GM12878 (cell line): Measurements from ENCODE around the gene FJX1. TPM values are rescaled to one million over a fixed set of nuclear protein-coding genes. Genes with fewer than 3 reads are reported as not detected.

Source experiments
- ATAC-seq: fragments of 200-7000 bp; cut with Tn5 transposase; 3 replicates; pipeline ENCODE4 v1.9.1; 2020; ENCODE audit warnings: mild to moderate bottlenecking, moderate library complexity
- BruUV-seq: library from RNA; stranded (reverse); fragments of 400-500 nt; replicated peaks from 2 replicates; lab custom pipeline; 2021; lab: Mats Ljungman, UMichigan
- CTCF ChIA-PET: fragments of 300-600 bp; sonication (Branson Sonifier 250); formaldehyde crosslinking; extraction: SDS; loops from one replicate; lab custom pipeline; 2021; ENCODE audit warnings: inconsistent platforms; lab: Yijun Ruan, JAX
- POLR2A ChIA-PET: fragments of 350-600 bp; formaldehyde crosslinking; extraction: SDS; loops from one replicate; lab custom pipeline; 2021; ENCODE audit warnings: inconsistent platforms; lab: Charles Lee
- RAD21 ChIA-PET: fragments of 300-600 bp; sonication (Branson Sonifier 250); formaldehyde crosslinking; loops from one replicate; lab custom pipeline; 2023; ENCODE audit warnings: antibody characterized with exemption; ENCODE audit not compliant: unreplicated experiment; lab: Charles Lee
- SMC1A ChIA-PET: fragments of 300-600 bp; sonication (Branson Sonifier 250); formaldehyde crosslinking; loops from one replicate; lab custom pipeline; 2023; ENCODE audit not compliant: unreplicated experiment, uncharacterized antibody; lab: Charles Lee
- DNase-seq: peaks from one replicate; pipeline ENCODE4 v3.0.0-alpha.2; 2011; ENCODE audit warnings: low read depth, low spot score
- FAIRE-seq: peaks from 3 replicates; lab custom pipeline; 2011; peaks lifted over from hg19 to GRCh38; lab: Jason Lieb, UNC
- H2AFZ ChIP-seq: 2 replicates; pipeline ENCODE4 v1.6.0; 2011; ENCODE audit warnings: low read depth, low read length, control low read depth; ENCODE audit not compliant: control insufficient read depth
- H3K27ac ChIP-seq: 2 replicates; pipeline ENCODE4 v1.5.1; 2011; ENCODE audit warnings: control low read depth; ENCODE audit not compliant: control insufficient read depth, insufficient read depth
- H3K27me3 ChIP-seq, 2 experiments: replicated peaks in 1 of 2; 2 replicates each; pipeline versions ENCODE4 v1.6.0 to v1.6.1; 2011; ENCODE audit warnings: low read length in 1 of 2; ENCODE audit not compliant: control insufficient read depth in 2 of 2, insufficient read depth in 2 of 2
- H3K36me3 ChIP-seq, 2 experiments: 2 replicates each; pipeline ENCODE4 v1.5.1; 2011; ENCODE audit warnings: low read length in 1 of 2; ENCODE audit not compliant: control insufficient read depth in 2 of 2, insufficient read depth in 2 of 2
- H3K4me1 ChIP-seq: 2 replicates; pipeline ENCODE4 v1.6.1; 2011; ENCODE audit warnings: mild to moderate bottlenecking, low read length, moderate library complexity, mixed read lengths; ENCODE audit not compliant: control insufficient read depth, insufficient read depth
- H3K4me2 ChIP-seq: 2 replicates; pipeline ENCODE4 v1.6.0; 2011; ENCODE audit warnings: control low read depth; ENCODE audit not compliant: control insufficient read depth, insufficient read depth
- H3K4me3 ChIP-seq: fragments of 200-600 bp; sonication (generic); 2 replicates; pipeline ENCODE4 v1.5.1; 2016
- H3K79me2 ChIP-seq: 2 replicates; pipeline ENCODE4 v1.6.0; 2011; ENCODE audit warnings: low read length; ENCODE audit not compliant: control insufficient read depth, insufficient read depth
- H3K9ac ChIP-seq: 2 replicates; pipeline ENCODE4 v1.8.0; 2011; ENCODE audit warnings: low read length, control low read depth, mixed read lengths; ENCODE audit not compliant: control insufficient read depth, insufficient read depth
- H3K9me3 ChIP-seq: replicated peaks from 3 replicates; pipeline ENCODE4 v1.5.1; 2011; ENCODE audit warnings: mild to moderate bottlenecking, low read length; ENCODE audit not compliant: control insufficient read depth, insufficient read depth
- H4K20me1 ChIP-seq: 2 replicates; pipeline ENCODE4 v1.6.0; 2011; ENCODE audit not compliant: control insufficient read depth, insufficient read depth
- BRCA1 ChIP-seq: IDR thresholded peaks from 2 replicates; pipeline ENCODE4 v1.6.1; 2011; ENCODE audit warnings: low read depth, low read length, improper control_type of control experiment
- CBX5 ChIP-seq: sonication (generic); IDR thresholded peaks from 2 replicates; pipeline ENCODE4 v1.6.1; 2016; ENCODE audit warnings: low read depth, moderate library complexity, mild to moderate bottlenecking, inconsistent platforms
- CREB1 ChIP-seq: IDR thresholded peaks from 2 replicates; pipeline ENCODE4 v1.6.1; 2012; ENCODE audit warnings: low read depth, mild to moderate bottlenecking, inconsistent platforms
- FOS ChIP-seq: IDR thresholded peaks from 3 replicates; pipeline ENCODE4 v1.6.1; 2011; ENCODE audit warnings: borderline replicate concordance; ENCODE audit not compliant: insufficient read length; ENCODE audit errors: extremely low read depth
- GABPA ChIP-seq: IDR thresholded peaks from 2 replicates; pipeline ENCODE4 v1.6.1; 2014; ENCODE audit warnings: antibody characterized with exemption, low read depth, mild to moderate bottlenecking, inconsistent platforms
- JUND ChIP-seq: IDR thresholded peaks from 2 replicates; pipeline ENCODE4 v1.6.1; 2012; ENCODE audit warnings: low read depth, mild to moderate bottlenecking, low read length, improper control_type of control experiment, moderate library complexity
- NFIC ChIP-seq: IDR thresholded peaks from 2 replicates; pipeline ENCODE4 v1.6.1; 2012; ENCODE audit warnings: low read depth, mild to moderate bottlenecking, inconsistent platforms, low read length, moderate library complexity
- NR2C1 ChIP-seq: fragments of 450-650 bp; IDR thresholded peaks from 2 replicates; pipeline ENCODE4 v1.6.1; 2017; ENCODE audit warnings: antibody characterized with exemption, mild to moderate bottlenecking, moderate library complexity
- PAX8 ChIP-seq: fragments of 450-650 bp; IDR thresholded peaks from 2 replicates; pipeline ENCODE4 v1.6.1; 2017; ENCODE audit warnings: mild to moderate bottlenecking, moderate library complexity
- PML ChIP-seq: IDR thresholded peaks from 2 replicates; pipeline ENCODE4 v1.6.1; 2012; ENCODE audit warnings: low read length, inconsistent platforms
- RCOR1 ChIP-seq: conservative IDR thresholded peaks from 2 replicates; pipeline ENCODE4 v1.6.1; 2012; ENCODE audit warnings: low read depth, low read length, improper control_type of control experiment
- SREBF1 ChIP-seq: IDR thresholded peaks from 2 replicates; pipeline ENCODE4 v1.6.1; 2012; ENCODE audit warnings: mild to moderate bottlenecking, low read length
- SRF ChIP-seq, 2 experiments: IDR thresholded peaks; 2 replicates each; pipeline ENCODE4 v1.6.1; 2011; ENCODE audit warnings: low read depth in 2 of 2, low read length in 2 of 2, mild to moderate bottlenecking in 1 of 2, moderate library complexity in 1 of 2
- STAT1 ChIP-seq: fragments of 450-650 bp; conservative IDR thresholded peaks from 2 replicates; pipeline ENCODE4 v1.6.1; 2014; ENCODE audit warnings: antibody characterized with exemption, mild to moderate bottlenecking
- SUPT20H ChIP-seq: IDR thresholded peaks from 2 replicates; pipeline ENCODE4 v1.6.1; 2011; ENCODE audit warnings: low read depth, mild to moderate bottlenecking, low read length, moderate library complexity, borderline replicate concordance; ENCODE audit not compliant: control insufficient read depth
- WRNIP1 ChIP-seq: IDR thresholded peaks from 2 replicates; pipeline ENCODE4 v1.6.1; 2011; ENCODE audit warnings: low read depth, low read length, improper control_type of control experiment, borderline replicate concordance
- ZNF622 ChIP-seq: fragments of 450-650 bp; IDR thresholded peaks from 2 replicates; pipeline ENCODE4 v1.6.1; 2017; ENCODE audit warnings: mild to moderate bottlenecking, inconsistent platforms
- WGBS: methylation state at CpG from one replicate; pipeline ENCODE4 v1.1.6; 2016; ENCODE audit warnings: low lambda C conversion rate; ENCODE audit not compliant: insufficient replicate concordance, insufficient coverage; ENCODE audit errors: missing lambda C conversion rate; 5-methylcytosine and 5-hydroxymethylcytosine counted together
- in situ Hi-C: fragments of 300-500 bp; cut with MboI; formaldehyde crosslinking; loops from 9 replicates; pipeline ENCODE4 v1.14.3; 2018; ENCODE audit warnings: mixed read lengths
- intact Hi-C: fragments of 100-400 bp; cut with micrococcal nuclease; formaldehyde crosslinking; loops from one replicate; pipeline ENCODE4 v1.14.2; 2022; ENCODE audit not compliant: unreplicated experiment
- polyA plus RNA-seq, 11 experiments: library from polyadenylated mRNA; depleted of rRNA in 4 of 11; unstranded in 6 of 11; stranded (reverse) in 5 of 11; fragments of >200 nt; fragmentation: Nextera tagmentation in 4 of 11; fragmentation: Illumina TruSeq in 1 of 11; extraction: Ambion mirVana in 4 of 11; extraction: Trizol in 1 of 11; gene quantifications; 1 replicate in 1 of 11; 2 replicates in 10 of 11; pipeline versions ENCODE4 v1.2.1 to v1.2.3, GENCODE V29; 2011 to 2016; ENCODE audit warnings: inconsistent platforms in 2 of 11, missing spikeins in 2 of 11, low read depth in 1 of 11
- total RNA-seq, 4 experiments: library from RNA; depleted of rRNA in 3 of 4; stranded (reverse); fragments of >200 nt in 3 of 4; fragmentation: Illumina TruSeq in 1 of 4; extraction: Trizol in 1 of 4; gene quantifications; 2 replicates each; pipeline versions ENCODE4 v1.2.1 to v1.2.3, GENCODE V29; 2013 to 2021
- TF ChIP-seq, protein P1 (sequence below): fragments of 450-650 bp; IDR thresholded peaks from 2 replicates; pipeline ENCODE4 v1.6.1; 2014; ENCODE audit warnings: mild to moderate bottlenecking
- TF ChIP-seq, protein P2 (sequence below): IDR thresholded peaks from 2 replicates; pipeline ENCODE4 v1.6.1; 2012; ENCODE audit warnings: improper control_type of control experiment, low read depth, low read length; ENCODE audit not compliant: insufficient replicate concordance

The FJX1 gene
- total and polyA plus RNA-seq, 10 of the 15 experiments (the other 5 are each of a cell fraction or from before 2014, with no cell fraction given) = 1.7 to 26.1 (median 10.0) TPM

DNA sequence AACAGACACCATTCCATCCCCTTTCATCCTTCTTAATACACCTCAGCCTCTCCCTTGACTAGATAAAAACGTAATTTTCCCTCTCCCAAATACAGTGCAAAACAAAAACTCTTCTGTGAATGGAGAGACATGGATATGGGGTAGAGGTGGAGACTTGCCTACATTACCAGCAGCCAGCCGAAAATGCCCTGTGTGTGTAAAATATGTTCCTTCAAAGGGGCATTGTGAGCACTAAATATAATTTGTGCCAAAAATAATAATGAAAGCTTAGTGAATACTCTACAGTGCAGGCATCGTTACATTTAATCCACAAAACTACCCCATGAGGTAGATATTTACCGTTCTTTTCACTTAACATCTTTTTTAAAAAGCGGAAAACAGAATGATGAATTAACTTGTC is 43.3 kb downstream of the FJX1 start:
- ChIA-PET RAD21 (interaction anchor here (1.6 kb wide), 1 partner anchor 161 kb away, joined by 7 read pairs; no protein-coding TSS in a partner anchor), SMC1A (interaction anchor here (0.9 to 1.1 kb wide), 3 partner anchors 9 to 140 kb away, joined by 3 to 5 read pairs (median 4); no protein-coding TSS in a partner anchor), CTCF (interaction anchor here (1.6 kb wide), 1 partner anchor 161 kb away, joined by 6 read pairs; no protein-coding TSS in a partner anchor)
- in situ Hi-C loops = no loop called here
- DNase-seq = no peak
- no TSS peak for BruUV-seq
- H4K20me1 ChIP-seq = no peaks in the 10 kb centered on the region
- TF ChIP-seq CBX5 (no peak), JUND (no peak), RCOR1 (no peak), GABPA (no peak), WRNIP1 (no peak), SRF (IDR thresholded peaks at IDR 0.05; ENCODE audit: low read depth in 2 of 2, low read length in 2 of 2) (no peak), SUPT20H (no peak), PAX8 (no peak), STAT1 (no peak), NR2C1 (no peak), NFIC (no peak), SREBF1 (no peak), PML (no peak), BRCA1 (no peak), ZNF622 (no peak), CREB1 (no peak), FOS (no peak)
- TF ChIP-seq, protein P1, sequence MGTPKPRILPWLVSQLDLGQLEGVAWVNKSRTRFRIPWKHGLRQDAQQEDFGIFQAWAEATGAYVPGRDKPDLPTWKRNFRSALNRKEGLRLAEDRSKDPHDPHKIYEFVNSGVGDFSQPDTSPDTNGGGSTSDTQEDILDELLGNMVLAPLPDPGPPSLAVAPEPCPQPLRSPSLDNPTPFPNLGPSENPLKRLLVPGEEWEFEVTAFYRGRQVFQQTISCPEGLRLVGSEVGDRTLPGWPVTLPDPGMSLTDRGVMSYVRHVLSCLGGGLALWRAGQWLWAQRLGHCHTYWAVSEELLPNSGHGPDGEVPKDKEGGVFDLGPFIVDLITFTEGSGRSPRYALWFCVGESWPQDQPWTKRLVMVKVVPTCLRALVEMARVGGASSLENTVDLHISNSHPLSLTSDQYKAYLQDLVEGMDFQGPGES = no peak
- TF ChIP-seq, protein P2, sequence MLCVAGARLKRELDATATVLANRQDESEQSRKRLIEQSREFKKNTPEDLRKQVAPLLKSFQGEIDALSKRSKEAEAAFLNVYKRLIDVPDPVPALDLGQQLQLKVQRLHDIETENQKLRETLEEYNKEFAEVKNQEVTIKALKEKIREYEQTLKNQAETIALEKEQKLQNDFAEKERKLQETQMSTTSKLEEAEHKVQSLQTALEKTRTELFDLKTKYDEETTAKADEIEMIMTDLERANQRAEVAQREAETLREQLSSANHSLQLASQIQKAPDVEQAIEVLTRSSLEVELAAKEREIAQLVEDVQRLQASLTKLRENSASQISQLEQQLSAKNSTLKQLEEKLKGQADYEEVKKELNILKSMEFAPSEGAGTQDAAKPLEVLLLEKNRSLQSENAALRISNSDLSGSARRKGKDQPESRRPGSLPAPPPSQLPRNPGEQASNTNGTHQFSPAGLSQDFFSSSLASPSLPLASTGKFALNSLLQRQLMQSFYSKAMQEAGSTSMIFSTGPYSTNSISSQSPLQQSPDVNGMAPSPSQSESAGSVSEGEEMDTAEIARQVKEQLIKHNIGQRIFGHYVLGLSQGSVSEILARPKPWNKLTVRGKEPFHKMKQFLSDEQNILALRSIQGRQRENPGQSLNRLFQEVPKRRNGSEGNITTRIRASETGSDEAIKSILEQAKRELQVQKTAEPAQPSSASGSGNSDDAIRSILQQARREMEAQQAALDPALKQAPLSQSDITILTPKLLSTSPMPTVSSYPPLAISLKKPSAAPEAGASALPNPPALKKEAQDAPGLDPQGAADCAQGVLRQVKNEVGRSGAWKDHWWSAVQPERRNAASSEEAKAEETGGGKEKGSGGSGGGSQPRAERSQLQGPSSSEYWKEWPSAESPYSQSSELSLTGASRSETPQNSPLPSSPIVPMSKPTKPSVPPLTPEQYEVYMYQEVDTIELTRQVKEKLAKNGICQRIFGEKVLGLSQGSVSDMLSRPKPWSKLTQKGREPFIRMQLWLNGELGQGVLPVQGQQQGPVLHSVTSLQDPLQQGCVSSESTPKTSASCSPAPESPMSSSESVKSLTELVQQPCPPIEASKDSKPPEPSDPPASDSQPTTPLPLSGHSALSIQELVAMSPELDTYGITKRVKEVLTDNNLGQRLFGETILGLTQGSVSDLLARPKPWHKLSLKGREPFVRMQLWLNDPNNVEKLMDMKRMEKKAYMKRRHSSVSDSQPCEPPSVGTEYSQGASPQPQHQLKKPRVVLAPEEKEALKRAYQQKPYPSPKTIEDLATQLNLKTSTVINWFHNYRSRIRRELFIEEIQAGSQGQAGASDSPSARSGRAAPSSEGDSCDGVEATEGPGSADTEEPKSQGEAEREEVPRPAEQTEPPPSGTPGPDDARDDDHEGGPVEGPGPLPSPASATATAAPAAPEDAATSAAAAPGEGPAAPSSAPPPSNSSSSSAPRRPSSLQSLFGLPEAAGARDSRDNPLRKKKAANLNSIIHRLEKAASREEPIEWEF = no peak
- TF ChIP-seq, all 136 proteins: peak for 0
- peak overlapping the region; percentile 79 for H3K4me2 ChIP-seq
- H3K79me2 ChIP-seq = peaks cover 28% of the 10 kb centered on the region
- H3K4me3 ChIP-seq = peak overlapping the region; percentile 73
- POLR2A ChIA-PET = interaction anchor here (0.7 kb wide), 1 partner anchor 431 kb away, joined by 3 read pairs; no protein-coding TSS in a partner anchor
- 29% methylated on average over 5 of the region's 5 CpGs for WGBS
- ATAC-seq = no peak
- H2AFZ ChIP-seq = peak overlapping the region; percentile 78
- H3K4me1 ChIP-seq = peaks cover 7% of the 10 kb centered on the region
- no peaks in the 10 kb centered on the region for H3K27me3 ChIP-seq
- H3K9me3 ChIP-seq = peaks cover 9% of the 10 kb centered on the region; the same call in 2 of the 3 replicates
- no peaks in the 10 kb centered on the region for H3K36me3 ChIP-seq
- intact Hi-C loops = no loop called here
- no peak for FAIRE-seq
- H3K9ac ChIP-seq = peak overlapping the region; percentile 65; the same call in 1 of the 2 replicates
- no peak overlapping the region for H3K27ac ChIP-seq
